ENCODE results near the gene BOLA2B. TPM values are rescaled to one million over a fixed set of nuclear protein-coding genes. Genes with fewer than 3 reads are reported as not detected.

BOLA2B gene
- total RNA-seq, 4 donors from 2014 or later, result 39.6 to 1,391 (median 605) TPM

DNA sequence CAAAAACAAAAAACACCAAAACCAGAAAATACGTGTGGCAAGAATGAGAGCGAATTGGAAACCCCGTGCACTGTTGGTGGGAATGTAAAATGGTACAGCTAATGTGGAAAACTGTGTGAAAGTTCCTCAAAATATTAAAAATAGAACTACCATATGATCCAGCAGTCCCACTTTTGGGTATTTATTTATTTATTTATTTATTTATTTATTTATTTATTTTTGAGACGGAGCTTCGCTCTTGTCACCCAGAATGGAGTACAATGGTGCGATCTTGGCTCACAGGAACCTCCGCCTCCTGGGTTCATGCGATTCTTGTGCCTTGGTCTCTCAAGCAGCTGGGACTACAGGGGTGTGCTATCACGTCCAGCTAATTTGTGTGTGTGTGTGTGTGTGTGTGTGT, 40.9 kb downstream of the BOLA2B start:
- Histone ChIP-seq H3K9me3 (peaks cover 9 to 13% of the 10 kb centered on the region in 2 donors), H3K27me3 (no peaks in the 10 kb centered on the region), H3K27ac (no peak overlapping the region), H3K4me3 (no peak overlapping the region), H3K4me1 (no peaks in the 10 kb centered on the region), H3K36me3 (no peaks in the 10 kb centered on the region)
- no peak for DNase-seq
- no peak for TF ChIP-seq POLR2AphosphoS5 (IDR thresholded peaks at IDR 0.05)
- TF ChIP-seq POLR2A (IDR thresholded peaks at IDR 0.05), result no peak
- TF ChIP-seq, protein P1, sequence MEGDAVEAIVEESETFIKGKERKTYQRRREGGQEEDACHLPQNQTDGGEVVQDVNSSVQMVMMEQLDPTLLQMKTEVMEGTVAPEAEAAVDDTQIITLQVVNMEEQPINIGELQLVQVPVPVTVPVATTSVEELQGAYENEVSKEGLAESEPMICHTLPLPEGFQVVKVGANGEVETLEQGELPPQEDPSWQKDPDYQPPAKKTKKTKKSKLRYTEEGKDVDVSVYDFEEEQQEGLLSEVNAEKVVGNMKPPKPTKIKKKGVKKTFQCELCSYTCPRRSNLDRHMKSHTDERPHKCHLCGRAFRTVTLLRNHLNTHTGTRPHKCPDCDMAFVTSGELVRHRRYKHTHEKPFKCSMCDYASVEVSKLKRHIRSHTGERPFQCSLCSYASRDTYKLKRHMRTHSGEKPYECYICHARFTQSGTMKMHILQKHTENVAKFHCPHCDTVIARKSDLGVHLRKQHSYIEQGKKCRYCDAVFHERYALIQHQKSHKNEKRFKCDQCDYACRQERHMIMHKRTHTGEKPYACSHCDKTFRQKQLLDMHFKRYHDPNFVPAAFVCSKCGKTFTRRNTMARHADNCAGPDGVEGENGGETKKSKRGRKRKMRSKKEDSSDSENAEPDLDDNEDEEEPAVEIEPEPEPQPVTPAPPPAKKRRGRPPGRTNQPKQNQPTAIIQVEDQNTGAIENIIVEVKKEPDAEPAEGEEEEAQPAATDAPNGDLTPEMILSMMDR (IDR thresholded peaks at IDR 0.05), result no peak
- TF ChIP-seq EP300 (IDR thresholded peaks at IDR 0.05; ENCODE audit: low read depth), result no peak
- in situ Hi-C loops (cut with MboI; ENCODE audit: low pct_ligation_motif_present in 1 of 4, low pct_unique_long_range_greater_than_20kb in 1 of 4, low sequenced_read_pairs in 3 of 4) (loop anchor here in 1 of 4 donors (25.0 kb wide), 1 partner anchor 490 kb away; the partner anchor contains the start of gene SPN), intact Hi-C loops (cut with DNase I; ENCODE audit: low total_unique reads) (no loop called here)
- 92 to 93% methylated on average over 9 of the region's 9 CpGs for WGBS, 2 donors (ENCODE audit: low coverage in 1 of 2)

DNA sequence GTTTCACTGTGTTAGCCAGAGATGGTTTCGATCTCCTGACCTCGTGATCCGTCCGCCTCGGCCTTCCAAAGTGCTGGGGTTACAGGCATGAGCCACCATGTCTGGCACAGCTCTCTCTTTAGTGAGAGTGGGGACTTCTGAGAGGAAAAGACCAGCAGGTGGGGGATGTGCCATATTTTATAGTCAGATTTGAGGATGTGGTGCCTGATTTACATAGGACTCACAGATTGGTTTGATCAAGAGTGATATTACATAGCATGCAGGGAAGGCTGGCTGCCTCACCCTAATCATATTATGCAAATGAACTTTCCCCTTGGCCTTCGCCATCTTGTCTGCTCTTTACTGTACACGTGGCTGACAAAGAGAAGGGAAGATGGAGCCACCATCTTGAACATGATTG, 42.4 kb downstream of the BOLA2B start:
- Histone ChIP-seq H3K27me3 (no peaks in the 10 kb centered on the region), H3K4me3 (no peak overlapping the region), H3K9me3 (peaks cover 9 to 13% of the 10 kb centered on the region in 2 donors), H3K4me1 (no peaks in the 10 kb centered on the region), H3K36me3 (no peaks in the 10 kb centered on the region), H3K27ac (no peak overlapping the region)
- in situ Hi-C loops (cut with MboI; ENCODE audit: low pct_ligation_motif_present in 1 of 4, low pct_unique_long_range_greater_than_20kb in 1 of 4, low sequenced_read_pairs in 3 of 4) (loop anchor here in 1 of 4 donors (25.0 kb wide), 1 partner anchor 489 kb away; the partner anchor contains the start of gene SPN), intact Hi-C loops (cut with DNase I; ENCODE audit: low total_unique reads) (no loop called here)
- no peak for DNase-seq
- no peak for TF ChIP-seq POLR2AphosphoS5 (IDR thresholded peaks at IDR 0.05)
- TF ChIP-seq, protein P1 (IDR thresholded peaks at IDR 0.05), result no peak
- no peak for TF ChIP-seq POLR2A (IDR thresholded peaks at IDR 0.05)
- TF ChIP-seq EP300 (IDR thresholded peaks at IDR 0.05; ENCODE audit: low read depth), result no peak
- 57 to 88% methylated on average over 2 to 7 of the region's 7 CpGs for WGBS, 2 donors (ENCODE audit: low coverage in 1 of 2)

DNA sequence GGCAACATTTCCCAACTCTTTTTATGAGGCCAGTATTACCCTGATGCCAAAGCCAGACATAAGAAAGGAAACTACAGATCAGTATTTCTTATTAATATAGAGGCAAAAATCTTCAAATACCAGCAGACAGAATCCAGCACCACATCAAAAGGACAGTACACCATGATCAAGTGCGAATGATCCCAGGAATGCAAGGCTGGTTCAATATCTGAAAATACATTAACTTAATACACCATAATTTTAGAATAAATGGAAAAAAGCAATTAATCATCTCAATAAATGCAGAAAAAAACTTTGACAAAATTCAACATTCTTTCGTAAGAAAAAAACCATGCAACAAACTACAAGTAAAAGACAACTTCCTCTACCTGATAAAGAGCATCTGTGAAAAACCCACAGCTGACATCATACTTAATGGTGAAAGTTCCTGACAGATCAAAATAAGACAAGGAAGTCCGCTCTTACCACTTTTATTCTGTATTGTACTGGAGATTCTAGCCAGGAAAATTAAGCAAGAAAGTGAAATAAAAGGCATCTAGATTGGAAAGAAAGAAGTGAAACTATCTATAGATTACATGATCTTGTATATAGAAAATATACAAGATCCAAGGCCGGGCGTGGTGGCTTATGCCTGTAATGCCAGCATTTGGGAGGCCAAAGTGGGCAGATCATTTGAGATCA, 44.1 kb downstream of the BOLA2B start:
- Histone ChIP-seq H3K27me3 (no peaks in the 10 kb centered on the region), H3K9me3 (peaks cover 9 to 13% of the 10 kb centered on the region in 2 donors), H3K4me3 (no peak overlapping the region), H3K4me1 (no peaks in the 10 kb centered on the region), H3K27ac (no peak overlapping the region), H3K36me3 (no peaks in the 10 kb centered on the region)
- whole genome bisulfite sequencing, 2 donors (ENCODE audit: low coverage in 1 of 2), result 86 to 88% methylated on average over 5 of the region's 5 CpGs
- intact Hi-C loops (cut with DNase I; ENCODE audit: low total_unique reads) (no loop called here), in situ Hi-C loops (cut with MboI; ENCODE audit: low pct_ligation_motif_present in 1 of 4, low pct_unique_long_range_greater_than_20kb in 1 of 4, low sequenced_read_pairs in 3 of 4) (no loop called here)
- DNase-seq, result no peak
- TF ChIP-seq EP300 (IDR thresholded peaks at IDR 0.05; ENCODE audit: low read depth) (no peak), POLR2AphosphoS5 (IDR thresholded peaks at IDR 0.05) (no peak), POLR2A (IDR thresholded peaks at IDR 0.05) (no peak)
- TF ChIP-seq, protein P1 (IDR thresholded peaks at IDR 0.05), result no peak

DNA sequence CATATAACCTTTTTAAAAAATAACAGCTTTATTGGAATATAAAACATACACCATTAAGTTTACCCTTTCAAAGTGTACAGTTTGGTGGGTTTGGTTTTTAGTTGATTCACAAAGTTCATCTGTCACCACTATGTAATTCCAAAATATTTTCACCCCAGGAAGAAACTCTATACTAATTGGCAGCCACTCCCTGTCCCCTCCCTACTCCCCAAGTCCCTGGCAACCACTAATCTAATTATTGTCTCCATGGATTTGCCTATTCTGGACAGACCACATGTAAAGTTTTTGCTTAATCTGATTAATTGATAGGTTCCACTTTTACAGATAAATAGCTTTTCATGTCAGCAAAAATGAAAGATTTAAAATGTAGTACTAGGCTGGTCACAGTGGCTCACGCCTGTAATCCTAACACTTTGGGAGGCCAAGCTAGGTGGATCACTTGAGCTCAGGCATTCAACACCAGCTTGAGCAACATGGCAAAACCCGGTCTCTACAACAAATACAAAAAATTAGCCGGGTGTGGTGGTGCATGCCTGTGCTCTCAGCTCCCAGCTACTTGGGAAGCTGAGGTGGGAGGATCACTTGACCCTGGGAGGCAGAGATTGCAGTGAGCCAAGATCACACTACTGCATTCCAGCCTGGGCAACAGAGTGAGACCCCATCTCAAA, 45.5 kb downstream of the BOLA2B start:
- in situ Hi-C loops (cut with MboI; ENCODE audit: low pct_ligation_motif_present in 1 of 4, low pct_unique_long_range_greater_than_20kb in 1 of 4, low sequenced_read_pairs in 3 of 4) (no loop called here), intact Hi-C loops (cut with DNase I; ENCODE audit: low total_unique reads) (no loop called here)
- TF ChIP-seq POLR2A (IDR thresholded peaks at IDR 0.05) (no peak), EP300 (IDR thresholded peaks at IDR 0.05; ENCODE audit: low read depth) (no peak), POLR2AphosphoS5 (IDR thresholded peaks at IDR 0.05) (no peak)
- TF ChIP-seq, protein P1 (IDR thresholded peaks at IDR 0.05), result no peak
- H3K9me3 ChIP-seq, result peaks cover 9 to 13% of the 10 kb centered on the region in 2 donors
- DNase-seq, result no peak
- H3K27me3 ChIP-seq, result no peaks in the 10 kb centered on the region
- H3K4me1 ChIP-seq, result no peaks in the 10 kb centered on the region
- WGBS, 2 donors (ENCODE audit: low coverage in 1 of 2), result 91 to 100% methylated on average over 1 to 3 of the region's 3 CpGs
- H3K4me3 ChIP-seq, result no peak overlapping the region
- no peaks in the 10 kb centered on the region for H3K36me3 ChIP-seq
- H3K27ac ChIP-seq, result no peak overlapping the region
